Trophoblast cell (in vitro differentiated cells and primary cell): ENCODE measurements around the gene KCTD7.
"Not testable (repeated sequence)": the region's sequence is repeated elsewhere in the genome, so short reads cannot be mapped to it uniquely, and the experiment has no call there.

Experiments
- DNase-seq, 2 donors: peaks; one replicate each; pipeline ENCODE4 v3.0.0-alpha.2; 2016
- H2AFZ ChIP-seq: 2 replicates; pipeline ENCODE4 v1.6.1; 2013; ENCODE audit warnings: low read length, moderate library complexity, mild to moderate bottlenecking; ENCODE audit not compliant: insufficient read depth, poor library complexity
- H2AK5ac ChIP-seq: 2 replicates; pipeline ENCODE4 v1.6.1; 2013; ENCODE audit warnings: mild to moderate bottlenecking, low read length
- H2BK120ac ChIP-seq: 2 replicates; pipeline ENCODE4 v1.6.1; 2013; ENCODE audit warnings: low read length, mild to moderate bottlenecking, moderate library complexity; ENCODE audit not compliant: insufficient read depth, poor library complexity
- H2BK12ac ChIP-seq: 2 replicates; pipeline ENCODE4 v1.6.1; 2013; ENCODE audit warnings: mild to moderate bottlenecking, low read length, moderate library complexity
- H2BK5ac ChIP-seq: 2 replicates; pipeline ENCODE4 v1.6.1; 2013; ENCODE audit warnings: low read length, low read depth, moderate library complexity, mild to moderate bottlenecking; ENCODE audit not compliant: poor library complexity
- H3K14ac ChIP-seq: 2 replicates; pipeline ENCODE4 v1.6.1; 2013; ENCODE audit warnings: mild to moderate bottlenecking, low read length
- H3K18ac ChIP-seq: 2 replicates; pipeline ENCODE4 v1.6.1; 2013; ENCODE audit warnings: mild to moderate bottlenecking, low read length
- H3K23ac ChIP-seq: 2 replicates; pipeline ENCODE4 v1.6.1; 2013; ENCODE audit warnings: low read length
- H3K27ac ChIP-seq: 2 replicates; pipeline ENCODE4 v1.5.1; 2013; ENCODE audit warnings: low read depth, mild to moderate bottlenecking, inconsistent platforms, low read length, moderate library complexity
- H3K27me3 ChIP-seq: 2 replicates; pipeline ENCODE4 v1.6.1; 2013; ENCODE audit warnings: inconsistent platforms, mild to moderate bottlenecking, low read length, moderate library complexity; ENCODE audit not compliant: insufficient read depth
- H3K36me3 ChIP-seq, 2 experiments: 1 replicate in 1 of 2; 2 replicates in 1 of 2; pipeline ENCODE4 v1.6.1; 2013; ENCODE audit warnings: low read length in 2 of 2, mild to moderate bottlenecking in 2 of 2, moderate library complexity in 1 of 2; ENCODE audit not compliant: insufficient read depth in 2 of 2, control insufficient read depth in 1 of 2
- H3K4ac ChIP-seq: 2 replicates; pipeline ENCODE4 v1.6.1; 2013; ENCODE audit warnings: low read depth, mild to moderate bottlenecking, low read length, moderate library complexity
- H3K4me1 ChIP-seq, 2 experiments: 1 replicate in 1 of 2; 2 replicates in 1 of 2; pipeline ENCODE4 v1.6.1; 2013; ENCODE audit warnings: low read length in 2 of 2, mild to moderate bottlenecking in 2 of 2, moderate library complexity in 1 of 2; ENCODE audit not compliant: insufficient read depth in 2 of 2, control insufficient read depth in 1 of 2
- H3K4me2 ChIP-seq: 2 replicates; pipeline ENCODE4 v1.6.1; 2013; ENCODE audit warnings: inconsistent platforms, mild to moderate bottlenecking, low read length, moderate library complexity
- H3K4me3 ChIP-seq: 2 replicates; pipeline ENCODE4 v1.5.1; 2013; ENCODE audit warnings: mild to moderate bottlenecking, low read depth, low read length, inconsistent platforms
- H3K79me1 ChIP-seq: one replicate; pipeline ENCODE4 v1.6.1; 2013; ENCODE audit warnings: low read length
- H3K79me2 ChIP-seq: 2 replicates; pipeline ENCODE4 v1.6.1; 2013; ENCODE audit warnings: low read length, mild to moderate bottlenecking; ENCODE audit not compliant: control insufficient read depth, insufficient read depth, poor library complexity
- H3K9ac ChIP-seq: 2 replicates; pipeline ENCODE4 v1.6.1; 2013; ENCODE audit warnings: mild to moderate bottlenecking, low read length
- H3K9me3 ChIP-seq: 2 replicates; pipeline ENCODE4 v1.6.1; 2013; ENCODE audit warnings: low read depth, mild to moderate bottlenecking, control low read depth, inconsistent platforms, low read length; ENCODE audit not compliant: insufficient read depth
- H4K12ac ChIP-seq: 2 replicates; pipeline ENCODE4 v1.6.1; 2013; ENCODE audit warnings: low read depth, mild to moderate bottlenecking, low read length, moderate library complexity
- H4K8ac ChIP-seq: 2 replicates; pipeline ENCODE4 v1.6.1; 2013; ENCODE audit warnings: low read depth, mild to moderate bottlenecking, low read length, moderate library complexity
- H4K91ac ChIP-seq: one replicate; pipeline ENCODE4 v1.6.1; 2013; ENCODE audit warnings: low read depth, mild to moderate bottlenecking, low read length, moderate library complexity
- WGBS: extraction: QIAGEN DNeasy Blood & Tissue Kit; methylation state at CpG from one replicate; pipeline ENCODE4 v1.1.7; 2013; ENCODE audit warnings: missing lambda C conversion rate; ENCODE audit not compliant: insufficient read length, insufficient coverage; ENCODE audit errors: extremely low coverage; 5-methylcytosine and 5-hydroxymethylcytosine counted together

Gene KCTD7

GRCh38 chr7:66591058-66591798 is 37.5 kb upstream of the KCTD7 start:
- Histone ChIP-seq H2BK5ac (peak overlapping the region; percentile 80), H2AFZ (peak overlapping the region; percentile 61), H3K79me2 (peaks cover 20% of the 10 kb centered on the region), H2AK5ac (peak overlapping the region; percentile 4), H4K91ac (peak overlapping the region; percentile 94), H3K27ac (peak overlapping the region; percentile 69), H3K14ac (peak overlapping the region; percentile 93), H2BK120ac (peak overlapping the region; percentile 67), H3K4ac (peak overlapping the region; percentile 14), H3K4me3 (peak overlapping the region; percentile 99), H4K8ac (peak overlapping the region; percentile 89), H3K18ac (peak overlapping the region; percentile 95), H3K9ac (peak overlapping the region; percentile 89), H3K4me2 (peak overlapping the region; percentile 57), H4K12ac (peak overlapping the region; percentile 57)
- not testable (repeated sequence) for H3K27me3 ChIP-seq, H3K79me1 ChIP-seq, H3K36me3 ChIP-seq, H3K23ac ChIP-seq, H3K4me1 ChIP-seq, H2BK12ac ChIP-seq, H3K9me3 ChIP-seq
- peak in 1 of 2 donors; percentile 29 for DNase-seq
- WGBS, result no CpG with 5 or more reads among the region's 35 CpGs

GRCh38 chr7:66591799-66592596 is 36.7 kb upstream of the KCTD7 start:
- Histone ChIP-seq H2BK120ac (peak overlapping the region; percentile 67), H4K12ac (peak overlapping the region; percentile 57), H3K79me1 (peaks cover 7% of the 10 kb centered on the region), H3K27me3 (no peaks in the 10 kb centered on the region), H3K79me2 (peaks cover 18% of the 10 kb centered on the region), H3K4me3 (peak overlapping the region; percentile 99), H3K14ac (peak overlapping the region; percentile 93), H3K23ac (no peak overlapping the region), H2BK12ac (no peak overlapping the region), H3K4me1 (peaks cover 4% of the 10 kb centered on the region in 2 experiments), H3K4me2 (peak overlapping the region; percentile 57), H3K27ac (peak overlapping the region; percentile 69), H3K9ac (peak overlapping the region; percentile 89), H2BK5ac (peak overlapping the region; percentile 80), H3K18ac (peak overlapping the region; percentile 95), H2AFZ (peak overlapping the region; percentile 61), H4K8ac (peak overlapping the region; percentile 89), H2AK5ac (peak overlapping the region; percentile 4), H3K4ac (peak overlapping the region; percentile 14), H3K36me3 (peaks cover 0 to 2% of the 10 kb centered on the region in 2 experiments), H4K91ac (peak overlapping the region; percentile 94), H3K9me3 (peaks cover 4% of the 10 kb centered on the region)
- WGBS, result no CpG with 5 or more reads among the region's 83 CpGs
- peak; percentile 94 to 97 for DNase-seq

- DNase-seq, H3K36me3 ChIP-seq, H2BK12ac ChIP-seq, H2BK120ac ChIP-seq, H3K18ac ChIP-seq, H3K79me1 ChIP-seq, H4K12ac ChIP-seq, H3K9me3 ChIP-seq, H3K4ac ChIP-seq, H2AK5ac ChIP-seq, H2BK5ac ChIP-seq, H3K14ac ChIP-seq, H3K4me1 ChIP-seq, H3K9ac ChIP-seq, H3K23ac ChIP-seq, H3K27me3 ChIP-seq: not testable (repeated sequence)
- peak overlapping the region; percentile 46 for H4K8ac ChIP-seq
- peak overlapping the region; percentile 57 for H3K4me2 ChIP-seq
- peak overlapping the region; percentile 99 for H3K4me3 ChIP-seq
- H2AFZ ChIP-seq, result peak overlapping the region; percentile 32
- WGBS, result no CpG with 5 or more reads among the region's 4 CpGs
- peak overlapping the region; percentile 50 for H4K91ac ChIP-seq
- peak overlapping the region; percentile 7 for H3K27ac ChIP-seq
- peaks cover 18% of the 10 kb centered on the region for H3K79me2 ChIP-seq
These were observed 36.0 kb upstream of the KCTD7 start for GRCh38 chr7:66592597-66593146.

GRCh38 chr7:66594082-66594481 is 34.6 kb upstream of the KCTD7 start:
- H3K27ac ChIP-seq, H2BK12ac ChIP-seq, H2AFZ ChIP-seq, H3K27me3 ChIP-seq, H3K9ac ChIP-seq, H3K4me1 ChIP-seq, H4K8ac ChIP-seq, H3K4me2 ChIP-seq, H3K23ac ChIP-seq, H4K91ac ChIP-seq, H3K4ac ChIP-seq, H2AK5ac ChIP-seq, H3K36me3 ChIP-seq, H4K12ac ChIP-seq, H3K9me3 ChIP-seq, H3K4me3 ChIP-seq, H2BK120ac ChIP-seq, H2BK5ac ChIP-seq, H3K18ac ChIP-seq, H3K14ac ChIP-seq, H3K79me1 ChIP-seq, DNase-seq: not testable (repeated sequence)
- H3K79me2 ChIP-seq, result peaks cover 18% of the 10 kb centered on the region
- no CpG with 5 or more reads among the region's 8 CpGs for WGBS
